Activated CD8-positive, alpha-beta memory T cell treated with anti-CD3 and anti-CD28 coated beads for 48 hours (primary cell): Measurements from ENCODE around the gene EPHA6.
"Not testable (repeated sequence)": the region's sequence is repeated elsewhere in the genome, so short reads cannot be mapped to it uniquely, and the experiment has no call there.

ENCODE experiments used
- DNase-seq, 3 experiments: peaks; one replicate each; pipeline ENCODE4 v3.0.0-alpha.2; 2020; ENCODE audit warnings: low read depth in 2 of 3, low spot score in 2 of 3

The EPHA6 gene

DNA sequence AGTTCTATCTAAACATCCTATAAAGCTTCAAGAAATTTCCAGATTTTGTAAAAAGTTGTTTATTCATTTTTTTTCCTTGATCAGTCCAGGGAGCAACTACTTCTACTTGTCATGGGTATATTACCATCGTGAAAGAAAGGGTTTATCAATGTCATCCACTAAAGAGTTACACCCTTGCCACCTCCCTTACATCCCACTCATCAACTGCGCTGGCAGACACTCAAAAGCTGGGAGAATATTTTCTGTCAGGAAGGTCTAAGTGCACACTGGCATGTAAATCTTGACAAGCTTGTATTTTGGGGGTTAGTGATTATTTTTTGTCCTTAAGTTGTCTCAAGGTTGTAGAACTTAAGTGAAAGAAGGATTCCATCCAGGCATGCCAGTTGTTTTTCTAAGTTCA lies 761.8 kb downstream of the EPHA6 start:
- no peak for DNase-seq

DNA sequence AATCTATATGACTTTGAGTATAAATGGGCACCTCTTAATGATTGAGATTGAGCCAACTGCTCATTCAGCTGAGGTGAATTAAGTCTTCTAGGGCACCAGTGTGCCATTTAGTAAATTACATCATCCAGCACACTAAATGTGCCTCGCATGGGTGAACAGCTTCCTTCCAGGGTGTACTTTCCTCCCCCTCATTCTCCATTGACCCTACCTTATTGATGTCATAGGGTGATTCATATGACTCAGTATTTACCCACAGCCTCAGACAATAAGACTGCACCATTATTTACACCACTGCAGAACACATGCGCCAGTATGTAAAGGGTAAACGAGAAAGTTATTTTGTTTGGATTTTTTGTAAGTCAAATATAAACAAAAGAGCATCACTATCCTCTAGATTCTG lies 765.0 kb downstream of the EPHA6 start:
- DNase-seq: no peak

DNA sequence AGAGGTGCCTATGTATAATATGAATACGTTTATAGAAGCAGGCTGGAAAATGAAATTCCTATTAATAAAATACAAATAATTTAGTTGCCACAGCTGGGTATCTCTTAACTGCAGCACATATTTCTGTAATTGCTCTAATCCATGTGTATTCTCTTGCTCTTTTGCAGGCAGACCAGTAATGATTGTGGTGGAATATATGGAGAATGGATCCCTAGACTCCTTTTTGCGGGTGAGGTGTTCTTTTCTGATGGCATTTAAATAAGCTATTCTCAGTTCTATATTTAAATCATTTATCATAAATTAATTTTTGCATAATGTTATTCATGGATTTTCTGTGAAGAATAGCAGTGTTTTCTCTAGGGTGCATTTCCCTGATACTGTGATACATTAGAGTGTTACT lies 796.2 kb downstream of the EPHA6 start:
- DNase-seq: no peak

DNA sequence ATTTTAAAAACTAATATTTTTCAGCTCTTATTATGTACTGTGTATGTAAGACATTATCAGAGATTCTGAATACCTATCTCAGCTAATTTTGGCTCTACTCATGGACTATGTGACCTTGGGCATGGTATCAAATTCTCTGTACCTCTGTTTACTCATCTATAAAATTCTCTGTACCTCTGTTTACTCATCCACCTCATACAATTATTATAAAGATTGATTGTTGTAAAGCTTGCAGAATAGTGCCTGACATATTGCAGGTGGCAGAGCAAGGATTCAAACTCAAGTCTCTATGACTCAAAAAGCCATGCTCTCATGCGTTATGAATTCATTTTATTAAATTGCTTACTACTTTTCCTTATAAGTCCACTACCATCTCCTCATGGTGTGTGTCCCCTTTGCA lies 798.2 kb downstream of the EPHA6 start:
- DNase-seq: no peak

DNA sequence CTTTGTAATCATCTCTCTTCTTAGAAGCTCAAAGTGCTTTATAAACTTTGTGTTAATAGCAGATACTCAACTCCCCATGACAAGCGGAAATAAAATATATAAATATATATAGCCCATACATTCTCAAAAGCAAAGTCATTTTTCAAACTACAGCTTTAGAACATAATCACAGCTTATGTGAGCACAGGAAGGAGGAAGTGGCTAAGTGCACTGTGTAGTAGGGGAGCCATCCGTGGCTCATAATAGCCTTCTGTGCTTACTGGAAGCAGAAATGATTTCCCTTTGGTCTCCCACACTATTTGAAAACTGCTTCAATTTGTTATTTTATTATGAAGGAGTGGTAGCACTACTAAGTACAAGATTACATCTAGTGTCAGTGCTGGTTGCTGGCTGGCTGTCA lies 798.7 kb downstream of the EPHA6 start:
- DNase-seq: no peak

DNA sequence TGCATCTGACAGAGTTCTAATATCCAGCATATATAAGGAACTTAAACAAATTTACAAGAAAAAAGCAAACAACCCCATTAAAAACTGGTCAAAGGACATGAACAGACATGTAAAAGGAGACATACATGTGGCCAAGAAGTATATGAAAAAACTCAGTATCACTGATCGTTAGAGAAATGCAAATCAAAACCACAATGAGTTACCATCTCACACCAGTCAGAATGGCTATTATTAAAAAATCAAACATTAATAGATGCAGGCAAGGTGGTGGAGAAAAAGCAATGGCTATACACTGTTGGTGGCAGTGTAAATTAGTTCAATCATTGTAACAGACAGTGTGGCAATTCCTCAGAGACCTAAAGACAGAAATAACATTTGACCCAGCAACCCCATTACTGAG lies 806.1 kb downstream of the EPHA6 start:
- DNase-seq: not testable (repeated sequence)

DNA sequence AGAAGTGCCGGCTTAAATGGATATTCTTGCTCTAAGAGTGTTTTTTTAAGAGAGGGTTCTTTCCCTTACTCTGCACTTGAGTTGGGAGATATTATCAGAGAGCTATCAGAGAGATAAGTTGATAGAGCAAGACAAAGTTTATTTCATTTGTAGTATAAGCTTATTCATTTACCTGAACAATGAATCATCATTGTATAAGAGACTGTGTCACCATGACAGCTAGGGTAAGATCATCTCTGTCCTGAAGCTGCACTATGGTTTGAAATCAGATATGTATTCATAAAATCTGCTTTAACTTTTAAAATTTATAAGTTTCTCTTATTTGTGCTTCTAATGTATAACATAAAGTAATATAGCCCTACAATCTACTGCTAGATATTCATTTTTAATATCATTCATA lies 822.1 kb downstream of the EPHA6 start:
- DNase-seq: no peak

DNA sequence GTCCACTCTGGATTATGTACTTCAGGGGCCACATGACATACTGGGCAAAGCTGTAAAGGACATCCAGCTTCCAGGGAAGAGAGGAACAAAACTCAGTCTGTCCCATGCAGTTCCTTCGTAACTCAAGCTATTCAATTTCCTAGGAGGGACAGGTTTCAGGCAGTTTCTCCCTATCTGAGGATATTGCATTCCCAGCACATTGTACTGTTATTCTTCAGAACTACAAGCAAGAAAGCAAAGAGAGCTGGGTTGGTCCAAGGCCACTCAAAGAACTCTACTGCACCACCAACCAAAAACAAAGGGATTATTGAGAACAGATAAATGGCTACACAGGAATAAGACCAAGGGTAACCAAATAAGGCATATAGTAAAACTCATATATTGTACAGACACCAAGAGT lies 832.5 kb downstream of the EPHA6 start:
- DNase-seq: no peak

DNA sequence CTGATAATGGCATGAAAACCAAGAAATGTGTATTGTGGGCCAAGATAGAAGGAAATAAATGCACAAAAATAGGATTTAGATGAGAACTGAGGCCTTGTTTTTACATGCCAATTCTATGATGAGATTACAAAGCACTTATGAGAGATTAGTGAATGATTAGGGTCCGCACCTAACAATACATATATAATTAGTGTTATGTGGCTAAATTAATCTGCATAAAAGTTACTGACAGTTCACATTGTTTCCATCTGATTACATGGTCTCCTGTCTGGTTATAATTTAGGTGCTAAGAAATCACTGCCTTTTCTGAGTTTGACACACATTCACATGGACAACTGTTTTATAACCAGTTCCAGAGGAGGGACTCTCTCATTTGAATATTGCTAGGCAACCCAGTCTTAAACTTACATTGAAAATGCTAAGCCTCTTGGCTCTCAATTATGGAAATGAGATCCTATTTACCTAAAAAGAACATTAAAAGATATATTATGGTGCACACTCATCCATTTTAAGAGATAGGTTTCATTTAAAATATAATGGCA lies 833.1 kb downstream of the EPHA6 start:
- DNase-seq: no peak

DNA sequence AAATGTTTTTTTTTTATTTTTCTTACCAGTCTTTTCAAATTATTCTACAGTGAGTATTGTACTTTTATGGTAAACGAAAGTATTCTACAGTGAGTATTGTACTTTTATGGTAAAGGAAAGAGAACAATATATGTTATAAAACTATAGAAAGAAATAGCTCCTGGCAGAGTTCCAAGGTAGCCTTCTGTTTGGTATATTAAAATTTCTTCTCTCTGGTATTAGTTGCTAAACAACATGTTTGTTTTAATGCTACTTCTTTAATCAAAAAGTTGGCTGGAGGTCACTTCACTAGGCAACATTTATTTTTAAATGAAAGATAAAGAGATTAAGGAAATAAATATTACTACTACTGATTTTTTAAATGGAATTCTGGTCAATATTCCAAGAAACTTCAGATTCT lies 841.6 kb downstream of the EPHA6 start:
- no peak for DNase-seq

DNA sequence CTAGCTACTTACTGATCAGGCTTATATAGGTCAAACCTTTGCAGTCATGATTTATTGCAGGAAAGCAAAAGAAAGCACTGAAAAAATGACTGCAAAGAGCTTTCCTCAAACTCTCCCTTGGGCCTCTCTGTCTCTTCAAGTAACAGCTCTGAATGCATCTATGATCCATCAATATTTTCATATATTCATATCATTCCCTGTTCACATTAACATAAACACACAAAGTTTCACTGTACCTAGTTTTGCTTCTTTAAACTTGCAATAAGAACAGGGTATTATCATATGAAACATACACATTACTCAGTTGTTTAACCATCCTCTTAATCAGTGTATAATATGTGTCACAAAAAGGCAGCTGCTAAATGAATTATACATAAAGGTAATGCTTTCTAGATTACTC lies 842.2 kb downstream of the EPHA6 start:
- DNase-seq: no peak

DNA sequence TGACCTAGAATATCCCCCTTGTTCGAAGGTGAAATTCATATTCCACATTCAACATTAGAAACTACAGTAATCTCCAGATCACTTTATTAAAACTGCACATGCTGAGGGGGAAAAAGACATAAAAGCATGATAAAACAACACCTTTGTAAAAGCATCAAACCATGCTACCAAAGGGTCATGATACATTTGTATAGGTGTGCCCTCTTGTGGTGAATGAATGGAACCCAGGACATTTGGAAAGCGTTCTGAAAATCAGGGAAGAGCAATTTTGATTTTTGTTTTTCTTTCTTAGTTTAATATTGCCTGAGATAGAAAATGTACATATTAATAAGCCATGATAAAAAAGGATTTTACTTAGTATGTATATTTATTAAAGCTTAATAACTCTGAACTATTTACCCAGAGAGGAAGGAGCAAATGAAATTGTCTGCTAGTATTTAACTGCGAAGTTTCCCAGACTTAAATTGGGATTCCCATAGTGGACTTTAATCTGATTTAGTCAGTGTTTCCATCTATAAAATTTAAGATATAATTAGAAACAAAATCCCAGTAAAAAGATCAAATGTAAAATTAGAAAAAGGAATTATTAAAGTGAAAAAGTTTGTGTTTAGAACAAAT lies 844.4 kb downstream of the EPHA6 start:
- no peak for DNase-seq

DNA sequence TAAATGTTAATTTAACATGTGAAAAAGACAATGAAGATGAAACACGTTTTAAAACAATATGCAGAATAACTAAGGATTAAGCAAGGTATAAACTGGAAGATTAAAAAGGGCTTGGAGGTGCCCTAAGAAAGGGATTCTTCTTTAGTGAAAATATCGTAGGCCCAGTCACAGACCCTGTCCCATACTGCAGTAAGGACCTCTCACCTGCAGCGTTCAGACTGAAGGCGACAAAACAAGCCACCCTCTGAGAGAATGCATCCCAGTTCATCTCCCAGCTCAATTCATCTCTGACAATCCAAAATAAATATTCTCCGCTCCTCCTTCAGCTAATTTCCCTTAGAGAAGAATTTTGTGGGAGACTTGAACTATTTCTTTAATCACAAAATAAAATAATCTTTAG lies 847.9 kb downstream of the EPHA6 start:
- no peak for DNase-seq

DNA sequence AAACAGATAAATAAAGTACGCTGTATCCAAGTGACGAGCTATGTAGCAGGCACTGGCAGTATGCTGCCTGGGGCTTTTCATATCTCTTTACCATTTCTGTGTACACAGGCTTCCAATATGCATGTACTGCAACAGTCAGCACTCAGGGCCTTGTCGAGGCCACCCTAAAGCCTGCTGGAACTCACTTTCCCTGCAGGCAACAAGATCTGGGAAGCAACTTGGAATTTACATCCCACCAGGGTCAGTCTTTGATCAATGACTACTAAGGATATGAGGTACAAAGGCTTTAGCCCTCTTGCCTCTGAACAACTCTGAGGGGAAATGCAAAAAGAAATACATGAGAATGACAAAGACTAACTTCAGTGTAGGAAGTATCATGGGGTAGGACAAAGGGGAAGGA lies 848.4 kb downstream of the EPHA6 start:
- DNase-seq: no peak

DNA sequence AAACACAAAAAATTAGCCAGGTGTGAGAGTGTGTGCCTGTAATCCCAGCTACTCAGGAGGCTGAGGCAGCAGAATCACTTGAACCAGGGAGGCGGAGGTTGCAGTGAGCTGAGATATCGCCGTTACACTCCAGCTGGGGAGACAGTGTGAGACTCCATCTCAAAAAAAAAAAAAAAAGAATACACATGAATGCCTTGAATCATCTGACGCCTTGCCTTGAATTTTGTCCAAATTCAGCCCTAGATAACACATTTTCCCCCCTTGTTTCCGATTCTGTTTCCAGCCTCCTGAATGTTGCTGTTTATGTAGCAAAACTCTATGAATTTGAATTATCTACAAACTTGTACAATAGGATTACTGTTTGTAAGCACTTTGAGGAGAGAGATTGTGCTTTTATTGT lies 851.5 kb downstream of the EPHA6 start:
- no peak for DNase-seq

DNA sequence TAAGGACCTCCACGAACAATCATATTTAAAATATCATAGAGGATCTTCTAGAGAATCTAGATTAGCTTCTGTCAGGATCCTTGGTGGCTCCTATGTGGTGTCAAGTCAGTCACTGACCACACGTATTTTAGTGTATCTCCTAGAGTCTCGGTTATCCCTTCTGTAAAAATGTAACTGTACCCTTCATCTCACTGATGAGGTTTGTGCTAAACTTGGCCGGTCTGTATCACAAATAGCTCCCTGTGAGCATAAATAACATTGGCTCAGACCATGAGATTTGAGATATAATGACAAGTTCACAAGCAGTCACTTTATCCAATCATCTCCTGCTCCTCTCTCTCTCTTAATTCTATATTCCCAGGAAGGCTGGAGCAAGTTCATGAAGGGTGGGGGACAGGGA lies 856.6 kb downstream of the EPHA6 start:
- DNase-seq: no peak

DNA sequence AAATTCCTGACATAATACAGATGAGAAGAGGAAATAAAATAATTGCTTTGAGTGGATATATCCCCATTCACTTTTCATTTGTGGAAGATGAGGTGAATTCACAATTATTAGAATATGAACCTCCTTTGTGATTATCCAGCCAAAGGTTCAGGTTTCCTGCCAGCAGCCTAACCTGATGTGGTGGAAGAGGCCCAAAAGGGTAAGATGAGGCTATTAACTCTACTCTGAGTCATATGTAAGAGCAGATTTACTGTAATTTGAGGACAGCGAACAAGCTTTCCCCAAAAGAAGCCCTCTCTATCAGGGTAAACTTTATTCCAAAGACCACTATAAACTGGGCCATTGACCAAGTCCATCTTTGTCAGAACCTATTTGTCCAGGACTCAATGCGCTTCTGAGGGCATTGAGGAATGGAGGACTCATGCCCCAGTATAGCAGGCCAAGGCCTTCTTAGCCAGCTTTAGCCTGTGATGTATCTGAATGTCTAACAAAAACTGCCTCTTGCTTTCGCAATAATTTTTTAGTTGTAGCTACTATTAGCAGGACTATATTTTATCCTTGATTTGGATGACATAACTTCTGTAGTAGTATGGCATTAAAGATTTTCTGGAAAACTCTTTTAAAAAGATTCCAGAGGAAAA lies 859.1 kb downstream of the EPHA6 start:
- DNase-seq: no peak

DNA sequence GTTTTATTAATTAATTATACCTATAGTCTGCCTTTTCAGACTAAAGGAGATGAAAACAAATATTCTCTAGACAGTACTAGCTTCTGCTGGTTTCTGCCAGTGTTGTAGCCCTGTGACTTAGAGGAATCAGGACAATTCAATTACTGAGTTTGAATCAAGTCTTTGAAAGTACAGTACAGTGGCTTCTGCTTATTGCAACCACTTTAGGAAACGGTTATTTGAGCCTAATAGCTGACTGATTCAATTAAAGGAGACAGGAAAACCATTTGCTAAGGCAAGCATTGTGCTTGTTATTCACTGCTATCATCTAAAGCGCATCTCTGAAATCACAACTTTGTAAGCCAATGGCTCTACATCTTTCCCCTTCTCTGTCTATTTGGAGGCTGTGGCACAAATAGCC lies 860.1 kb downstream of the EPHA6 start:
- no peak for DNase-seq

DNA sequence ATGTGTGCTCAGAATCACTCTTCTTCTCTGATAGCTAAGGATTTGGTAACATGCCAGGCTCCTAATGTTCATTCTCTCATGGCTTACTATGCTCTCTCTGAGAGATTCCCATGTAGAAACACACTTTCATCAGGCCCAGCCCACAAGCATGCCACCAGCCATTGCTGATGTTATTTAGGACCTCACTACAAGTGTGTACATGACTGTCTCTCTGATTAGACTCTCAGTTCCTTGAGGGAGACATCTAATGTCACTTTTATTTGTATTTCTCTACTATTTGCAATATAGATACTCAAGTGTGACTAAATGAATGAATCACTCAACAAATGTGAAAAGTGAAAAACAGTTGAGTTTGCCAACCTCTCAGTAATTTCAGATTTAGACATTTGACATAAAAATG lies 865.8 kb downstream of the EPHA6 start:
- DNase-seq: no peak

DNA sequence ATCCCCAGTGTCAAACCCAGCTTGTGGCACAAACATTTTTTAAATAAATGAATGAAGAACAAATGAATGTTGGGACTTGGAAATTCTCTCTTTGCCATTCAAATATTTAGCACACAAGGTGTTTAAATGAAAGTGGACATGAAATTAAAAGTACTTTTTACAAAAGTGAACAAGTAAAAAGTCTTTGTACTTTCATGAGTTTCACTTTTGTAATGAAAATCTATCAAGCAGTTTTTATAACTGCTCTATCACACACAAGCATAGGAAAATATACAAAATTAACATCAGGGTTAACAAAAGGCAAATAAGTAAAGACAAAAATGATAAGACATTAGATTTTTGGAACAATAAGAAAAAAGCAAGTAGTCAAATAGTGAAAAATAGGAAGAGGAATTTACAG lies 866.3 kb downstream of the EPHA6 start:
- no peak for DNase-seq

DNA sequence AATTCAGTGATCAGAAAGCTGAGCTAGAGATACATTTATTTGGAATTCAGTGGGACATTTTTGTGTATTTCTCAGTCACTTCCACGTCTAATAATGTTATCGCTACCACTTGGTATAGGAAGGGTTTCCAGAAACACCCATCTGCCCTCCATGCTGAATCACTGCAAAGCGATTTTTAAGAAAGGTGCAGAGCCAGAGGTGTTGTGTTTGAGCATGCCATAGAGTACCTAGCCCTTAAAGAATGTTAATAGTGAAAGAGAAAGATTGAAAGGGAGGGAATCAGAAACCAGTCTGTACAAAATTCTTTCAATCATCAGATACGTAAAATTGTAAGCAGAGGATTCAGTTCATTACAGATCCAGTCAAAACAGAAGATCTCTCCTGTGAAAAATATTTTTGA lies 870.1 kb downstream of the EPHA6 start:
- no peak for DNase-seq

DNA sequence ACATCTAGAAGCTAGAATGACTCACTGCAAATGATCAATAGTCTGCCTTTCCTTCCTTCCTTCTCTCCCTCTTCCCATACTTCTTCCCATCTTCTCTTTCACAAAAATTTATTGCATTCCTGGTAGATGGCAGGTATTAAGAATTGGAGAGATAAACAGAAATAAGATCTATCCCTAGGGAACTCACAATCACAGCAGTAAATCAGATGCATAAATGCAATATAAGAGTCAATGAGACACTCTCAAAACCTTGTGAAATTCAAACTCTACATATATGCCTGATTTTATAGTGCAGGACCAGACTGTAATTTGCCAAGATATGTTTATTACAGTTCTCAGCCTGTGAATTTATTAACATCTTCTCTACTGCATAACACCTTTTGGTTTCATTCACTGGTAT lies 871.9 kb downstream of the EPHA6 start:
- no peak for DNase-seq

DNA sequence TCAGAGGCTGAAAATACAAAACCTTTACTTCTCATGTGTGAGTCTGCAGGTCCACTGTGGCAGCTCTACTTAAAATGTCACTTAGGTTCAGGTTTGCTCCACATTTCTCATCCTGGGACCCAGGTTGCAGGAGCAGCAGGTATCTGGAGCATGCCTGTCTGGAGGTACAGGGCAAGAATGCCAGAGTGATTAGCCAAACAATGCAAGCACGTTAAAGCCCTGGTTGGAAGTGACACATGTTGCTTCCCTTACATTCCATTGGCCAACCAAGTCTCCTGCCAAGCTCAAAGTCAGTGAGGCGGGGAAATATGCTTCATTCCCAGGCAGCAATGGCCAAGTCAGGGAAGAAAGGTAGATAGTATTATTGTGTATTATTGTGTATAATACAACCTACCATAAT lies 873.3 kb downstream of the EPHA6 start:
- no peak for DNase-seq
